ENCODE data around the gene NR3C2.

NR3C2 gene

DNA sequence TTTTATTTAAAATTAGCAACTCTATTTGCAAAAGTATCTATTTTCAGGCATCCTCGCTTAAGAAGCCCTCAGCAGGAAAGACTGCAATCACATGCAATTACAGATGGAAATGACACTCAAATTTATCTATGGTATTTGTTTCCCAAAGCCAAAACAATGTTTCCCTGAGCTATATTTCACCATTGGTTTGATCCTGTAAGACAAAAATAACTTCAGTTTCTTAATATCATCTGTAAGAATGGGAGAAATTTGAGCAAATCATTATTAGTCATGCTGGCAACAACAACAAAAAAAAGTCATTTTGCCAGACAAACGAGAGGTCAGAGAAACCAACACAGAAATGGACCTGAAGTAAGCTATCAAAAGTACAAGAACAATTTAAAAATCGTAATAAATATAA lies 204.1 kb downstream of the NR3C2 start:
- no peaks in the 10 kb centered on the region for H3K4me1 ChIP-seq (ENCODE audit: insufficient read depth, poor library complexity, severe bottlenecking)
- no peaks in the 10 kb centered on the region for H3K9me3 ChIP-seq (ENCODE audit: severe bottlenecking)
- no peak overlapping the region for H3K27ac ChIP-seq (ENCODE audit: poor library complexity, severe bottlenecking)
- TF ChIP-seq, protein P1, sequence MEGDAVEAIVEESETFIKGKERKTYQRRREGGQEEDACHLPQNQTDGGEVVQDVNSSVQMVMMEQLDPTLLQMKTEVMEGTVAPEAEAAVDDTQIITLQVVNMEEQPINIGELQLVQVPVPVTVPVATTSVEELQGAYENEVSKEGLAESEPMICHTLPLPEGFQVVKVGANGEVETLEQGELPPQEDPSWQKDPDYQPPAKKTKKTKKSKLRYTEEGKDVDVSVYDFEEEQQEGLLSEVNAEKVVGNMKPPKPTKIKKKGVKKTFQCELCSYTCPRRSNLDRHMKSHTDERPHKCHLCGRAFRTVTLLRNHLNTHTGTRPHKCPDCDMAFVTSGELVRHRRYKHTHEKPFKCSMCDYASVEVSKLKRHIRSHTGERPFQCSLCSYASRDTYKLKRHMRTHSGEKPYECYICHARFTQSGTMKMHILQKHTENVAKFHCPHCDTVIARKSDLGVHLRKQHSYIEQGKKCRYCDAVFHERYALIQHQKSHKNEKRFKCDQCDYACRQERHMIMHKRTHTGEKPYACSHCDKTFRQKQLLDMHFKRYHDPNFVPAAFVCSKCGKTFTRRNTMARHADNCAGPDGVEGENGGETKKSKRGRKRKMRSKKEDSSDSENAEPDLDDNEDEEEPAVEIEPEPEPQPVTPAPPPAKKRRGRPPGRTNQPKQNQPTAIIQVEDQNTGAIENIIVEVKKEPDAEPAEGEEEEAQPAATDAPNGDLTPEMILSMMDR (IDR thresholded peaks at IDR 0.05; ENCODE audit: poor library complexity, severe bottlenecking), result no peak
- no peaks in the 10 kb centered on the region for H3K36me3 ChIP-seq (ENCODE audit: low read depth)
- ATAC-seq (ENCODE audit: low read depth) (no peak), DNase-seq (ENCODE audit: low spot score) (no peak)
- no peaks in the 10 kb centered on the region for H3K27me3 ChIP-seq (ENCODE audit: insufficient read depth, poor library complexity, severe bottlenecking)
- no peak overlapping the region for H3K4me3 ChIP-seq (ENCODE audit: severe bottlenecking)

DNA sequence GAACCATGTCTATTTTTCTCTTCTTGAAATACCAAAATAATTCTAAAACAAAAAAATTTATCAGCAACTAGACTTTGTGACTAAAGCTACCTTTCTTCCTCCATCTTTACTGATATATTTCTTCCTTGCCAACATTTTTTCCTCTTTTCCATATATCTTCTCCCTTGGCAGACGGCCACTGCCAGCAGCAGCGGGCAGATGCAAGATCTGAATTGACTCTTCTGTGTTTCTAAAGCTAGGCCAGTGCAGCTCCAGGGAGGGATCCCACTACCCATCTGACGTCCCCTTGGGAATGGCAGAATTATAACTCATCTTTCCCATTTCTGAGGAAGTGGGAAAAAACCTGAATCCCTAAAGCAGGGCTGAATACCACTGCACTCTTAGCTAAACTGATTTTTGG lies 206.4 kb downstream of the NR3C2 start:
- no peak for DNase-seq (ENCODE audit: low spot score)
- no peak for ATAC-seq (ENCODE audit: low read depth)
- H3K4me3 ChIP-seq (ENCODE audit: severe bottlenecking), result no peak overlapping the region
- H3K4me1 ChIP-seq (ENCODE audit: insufficient read depth, poor library complexity, severe bottlenecking), result no peaks in the 10 kb centered on the region
- no peaks in the 10 kb centered on the region for H3K27me3 ChIP-seq (ENCODE audit: insufficient read depth, poor library complexity, severe bottlenecking)
- no peaks in the 10 kb centered on the region for H3K9me3 ChIP-seq (ENCODE audit: severe bottlenecking)
- TF ChIP-seq, protein P1 (IDR thresholded peaks at IDR 0.05; ENCODE audit: poor library complexity, severe bottlenecking), result no peak
- no peaks in the 10 kb centered on the region for H3K36me3 ChIP-seq (ENCODE audit: low read depth)
- no peak overlapping the region for H3K27ac ChIP-seq (ENCODE audit: poor library complexity, severe bottlenecking)

DNA sequence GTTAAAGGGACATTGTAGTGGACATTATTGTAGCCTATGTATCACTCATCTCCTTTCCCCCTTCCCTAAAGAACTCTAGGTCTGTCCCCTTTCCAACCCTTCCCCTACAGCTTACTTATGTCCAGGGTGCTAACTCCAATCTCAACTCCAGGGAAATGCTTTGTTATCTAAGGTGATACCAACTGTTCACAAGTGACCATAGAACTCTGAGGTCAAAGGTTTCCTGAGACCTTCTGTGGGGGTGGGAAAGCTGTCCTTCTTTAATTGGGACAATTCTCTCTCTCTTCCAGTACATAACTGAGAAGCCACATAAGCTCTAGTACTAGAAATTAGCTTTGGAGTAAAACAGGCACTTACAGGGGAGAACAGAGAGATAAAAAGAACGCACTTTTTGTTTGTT lies 212.4 kb downstream of the NR3C2 start:
- ATAC-seq (ENCODE audit: low read depth), result no peak
- TF ChIP-seq, protein P1 (IDR thresholded peaks at IDR 0.05; ENCODE audit: poor library complexity, severe bottlenecking), result no peak
- Histone ChIP-seq H3K36me3 (ENCODE audit: low read depth) (no peaks in the 10 kb centered on the region), H3K4me3 (ENCODE audit: severe bottlenecking) (no peak overlapping the region), H3K27me3 (ENCODE audit: insufficient read depth, poor library complexity, severe bottlenecking) (no peaks in the 10 kb centered on the region), H3K9me3 (ENCODE audit: severe bottlenecking) (no peaks in the 10 kb centered on the region), H3K4me1 (ENCODE audit: insufficient read depth, poor library complexity, severe bottlenecking) (no peaks in the 10 kb centered on the region), H3K27ac (ENCODE audit: poor library complexity, severe bottlenecking) (no peak overlapping the region)
- no peak for DNase-seq (ENCODE audit: low spot score)

DNA sequence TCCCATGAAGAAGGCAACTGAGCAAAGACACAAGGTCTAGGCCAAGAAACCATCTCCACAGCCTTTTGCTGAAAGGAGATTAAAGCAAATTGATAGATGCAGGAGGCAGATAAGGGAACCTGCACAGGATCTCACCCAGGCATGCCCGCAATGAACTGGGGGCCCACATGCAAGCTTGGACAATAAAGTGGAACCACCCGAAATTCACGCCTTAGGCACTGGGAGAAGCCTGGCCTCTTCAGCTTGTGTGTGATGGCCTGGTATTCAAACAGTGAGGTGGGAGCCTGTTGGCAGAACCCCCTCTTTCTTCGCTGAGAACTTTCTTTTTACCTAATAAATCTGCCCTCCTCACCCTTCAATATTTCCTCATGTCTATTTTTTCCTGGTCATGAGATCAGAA lies 213.2 kb downstream of the NR3C2 start:
- TF ChIP-seq, protein P1 (IDR thresholded peaks at IDR 0.05; ENCODE audit: poor library complexity, severe bottlenecking), result no peak
- H3K4me1 ChIP-seq (ENCODE audit: insufficient read depth, poor library complexity, severe bottlenecking), result no peaks in the 10 kb centered on the region
- H3K27me3 ChIP-seq (ENCODE audit: insufficient read depth, poor library complexity, severe bottlenecking), result no peaks in the 10 kb centered on the region
- H3K4me3 ChIP-seq (ENCODE audit: severe bottlenecking), result no peak overlapping the region
- H3K9me3 ChIP-seq (ENCODE audit: severe bottlenecking), result no peaks in the 10 kb centered on the region
- DNase-seq (ENCODE audit: low spot score) (no peak), ATAC-seq (ENCODE audit: low read depth) (no peak)
- no peak overlapping the region for H3K27ac ChIP-seq (ENCODE audit: poor library complexity, severe bottlenecking)
- no peaks in the 10 kb centered on the region for H3K36me3 ChIP-seq (ENCODE audit: low read depth)

DNA sequence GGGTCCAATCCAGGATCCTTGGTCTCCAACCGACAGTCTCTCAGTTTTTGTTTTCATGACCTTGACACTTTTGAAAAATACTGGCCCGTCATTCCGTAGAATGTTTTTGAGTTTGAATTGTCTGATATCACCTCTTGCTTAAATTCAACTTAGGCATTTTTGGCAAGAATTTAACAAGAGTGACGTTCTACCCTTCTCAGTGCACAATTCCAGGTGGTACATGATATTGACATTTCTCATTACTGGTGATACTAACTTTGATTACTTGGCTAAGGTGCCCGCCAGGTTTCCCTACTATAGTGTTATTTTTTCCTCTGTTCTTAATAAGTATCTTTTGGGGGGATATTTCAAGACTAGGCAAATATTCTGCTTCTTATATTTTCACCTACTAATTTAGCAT lies 215.1 kb downstream of the NR3C2 start:
- TF ChIP-seq, protein P1 (IDR thresholded peaks at IDR 0.05; ENCODE audit: poor library complexity, severe bottlenecking), result no peak
- no peak for ATAC-seq (ENCODE audit: low read depth)
- H3K27me3 ChIP-seq (ENCODE audit: insufficient read depth, poor library complexity, severe bottlenecking), result no peaks in the 10 kb centered on the region
- no peak overlapping the region for H3K27ac ChIP-seq (ENCODE audit: poor library complexity, severe bottlenecking)
- no peaks in the 10 kb centered on the region for H3K36me3 ChIP-seq (ENCODE audit: low read depth)
- no peaks in the 10 kb centered on the region for H3K4me1 ChIP-seq (ENCODE audit: insufficient read depth, poor library complexity, severe bottlenecking)
- no peak for DNase-seq (ENCODE audit: low spot score)
- H3K4me3 ChIP-seq (ENCODE audit: severe bottlenecking), result no peak overlapping the region
- H3K9me3 ChIP-seq (ENCODE audit: severe bottlenecking), result no peaks in the 10 kb centered on the region
